Left lung (tissue), 10 donors: ENCODE measurements around the gene C1QTNF9B. TPM values are rescaled to one million over a fixed set of nuclear protein-coding genes. Genes with fewer than 3 reads are reported as not detected.
"Not testable (repeated sequence)": the region's sequence is repeated elsewhere in the genome, so short reads cannot be mapped to it uniquely, and the experiment has no call there.

Source experiments
- ATAC-seq: fragments of 200-7000 bp; cut with Tn5 transposase; one replicate; pipeline ENCODE4 v1.9.1; 2020; ENCODE audit warnings: moderate library complexity
- DNase-seq, 4 donors: peaks; one replicate each; pipeline ENCODE4 v3.0.0-alpha.2; 2013 to 2020
- H3K27ac ChIP-seq, 2 donors: fragments of 200-600 bp; sonication (generic) in 1 of 2; one replicate each; pipeline versions ENCODE4 v1.5.0 to v1.8.0; 2020 to 2021
- H3K27me3 ChIP-seq, 2 donors: fragments of 200-600 bp; sonication (generic) in 1 of 2; one replicate each; pipeline versions ENCODE4 v1.5.0 to v1.8.0; 2020 to 2021
- H3K36me3 ChIP-seq, 2 donors: fragments of 200-600 bp; sonication (generic) in 1 of 2; one replicate each; pipeline versions ENCODE4 v1.5.0 to v1.8.0; 2020 to 2021
- H3K4me1 ChIP-seq, 2 donors: fragments of 200-600 bp; one replicate each; pipeline ENCODE4 v1.8.0; 2021
- H3K4me3 ChIP-seq, 2 donors: fragments of 200-600 bp; sonication (generic) in 1 of 2; one replicate each; pipeline versions ENCODE4 v1.5.0 to v1.8.0; 2020 to 2021; ENCODE audit warnings: mild to moderate bottlenecking in 1 of 2
- H3K9me3 ChIP-seq, 2 donors: fragments of 200-600 bp; sonication (generic) in 1 of 2; one replicate each; pipeline versions ENCODE4 v1.5.0 to v1.8.0; 2020 to 2021
- CTCF ChIP-seq, 2 donors: fragments of 200-600 bp; sonication (generic) in 1 of 2; IDR thresholded peaks; one replicate each; pipeline versions ENCODE4 v1.5.0 to v1.8.0; 2021; ENCODE audit warnings: antibody characterized with exemption in 2 of 2
- intact Hi-C, 2 donors: fragments of 100-400 bp; cut with DNase I; formaldehyde crosslinking; loops; one replicate each; pipeline versions ENCODE4 v1.11.2 to v1.14.2; 2022
- polyA plus RNA-seq, 6 donors: library from polyadenylated mRNA; unstranded; fragments of 120-200 nt; gene quantifications; one replicate each; pipeline ENCODE4 v1.2.1, GENCODE V29; 2013; ENCODE audit not compliant: insufficient read length in 6 of 6
- total RNA-seq, 2 donors: library from RNA; stranded (reverse); fragmentation: NEBNext Ultra II Directional; extraction: Animal tissue kit (Norgen Biotek cat#: 25700); gene quantifications; one replicate each; pipeline ENCODE4 v1.2.1, GENCODE V29; 2021
- donor health status: DM: no; HTN: yes; CAD: no.
- donor health status: DM: no; HTN: no; CAD: no.

C1QTNF9B gene
- total and polyA plus RNA-seq, 8 donors, result 0.34 to 1.6 (median 1.1) TPM; not detected in 1

- Histone ChIP-seq H3K4me3 (no peak overlapping the region), H3K4me1 (peaks cover 4 to 5% of the 10 kb centered on the region in 2 donors), H3K36me3 (peaks cover 0 to 27% of the 10 kb centered on the region in 2 donors), H3K27ac (no peak overlapping the region), H3K27me3 (no peaks in the 10 kb centered on the region), H3K9me3 (no peaks in the 10 kb centered on the region)
- TF ChIP-seq CTCF (IDR thresholded peaks at IDR 0.05), result no peak
- ATAC-seq (no peak), DNase-seq (no peak)
- intact Hi-C loops, result no loop called here
Measured at GRCh38 chr13:23883255-23883654, 14.0 kb downstream of the C1QTNF9B start.

DNA sequence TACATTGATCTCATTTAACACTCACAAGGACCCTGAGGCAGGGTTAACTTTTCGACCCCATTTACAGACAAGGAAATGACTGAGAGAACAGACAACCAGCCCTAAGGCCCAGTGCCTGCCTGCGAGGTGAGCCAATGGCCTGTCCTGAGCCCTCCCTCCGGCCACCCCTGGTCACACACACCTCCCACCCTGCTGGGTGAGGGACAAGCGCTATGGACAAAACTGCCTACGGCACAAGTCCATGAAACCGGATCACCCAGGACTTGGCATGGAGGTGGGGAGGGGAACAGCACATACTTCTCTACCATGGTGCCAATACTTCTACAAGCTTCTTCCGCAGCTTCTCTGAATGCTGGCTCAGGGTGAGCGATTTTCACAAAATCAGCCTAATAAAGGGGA is 15.9 kb downstream of the C1QTNF9B start:
- H3K4me3 ChIP-seq, H3K9me3 ChIP-seq, ATAC-seq, DNase-seq, H3K4me1 ChIP-seq, intact Hi-C loops, H3K27ac ChIP-seq, H3K27me3 ChIP-seq: not testable (repeated sequence)
- peaks cover 0 to 27% of the 10 kb centered on the region in 2 donors for H3K36me3 ChIP-seq

- ATAC-seq, intact Hi-C loops, H3K9me3 ChIP-seq, H3K27me3 ChIP-seq, H3K4me3 ChIP-seq, H3K27ac ChIP-seq, H3K4me1 ChIP-seq: not testable (repeated sequence)
- peaks cover 0 to 27% of the 10 kb centered on the region in 2 donors for H3K36me3 ChIP-seq
- peak in 1 of 4 donors; percentile 57 for DNase-seq
Measured at GRCh38 chr13:23880493-23881401, 16.6 kb downstream of the C1QTNF9B start.

DNA sequence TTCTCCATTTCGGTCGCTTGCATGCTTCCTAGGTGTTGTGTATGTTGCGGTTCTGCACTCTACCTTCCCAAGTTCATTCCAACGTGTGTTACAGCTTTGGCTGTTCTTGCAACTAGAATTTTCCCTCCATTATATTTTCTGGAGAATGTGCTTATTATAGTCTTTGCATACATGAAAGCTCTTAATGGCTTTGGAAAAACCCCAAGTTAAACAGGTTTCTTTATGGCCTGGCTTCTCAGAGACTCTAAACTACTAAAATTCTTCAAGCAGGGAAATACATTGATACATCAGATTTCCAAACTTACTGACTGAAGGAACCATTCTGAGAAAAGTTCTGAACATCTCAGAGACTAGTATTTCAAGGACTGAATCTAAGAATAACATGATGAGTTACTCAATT is 20.0 kb downstream of the C1QTNF9B start:
- no peak for ATAC-seq
- Histone ChIP-seq H3K36me3 (peaks cover 0 to 14% of the 10 kb centered on the region in 2 donors), H3K27ac (no peak overlapping the region), H3K4me1 (no peaks in the 10 kb centered on the region), H3K27me3 (no peaks in the 10 kb centered on the region), H3K4me3 (no peak overlapping the region), H3K9me3 (no peaks in the 10 kb centered on the region)
- DNase-seq, result no peak
- TF ChIP-seq CTCF (IDR thresholded peaks at IDR 0.05), result no peak
- intact Hi-C loops, result loop anchor here in 1 of 2 donors (10.0 kb wide), 2 partner anchors 162 to 412 kb away; no protein-coding TSS in a partner anchor

DNA sequence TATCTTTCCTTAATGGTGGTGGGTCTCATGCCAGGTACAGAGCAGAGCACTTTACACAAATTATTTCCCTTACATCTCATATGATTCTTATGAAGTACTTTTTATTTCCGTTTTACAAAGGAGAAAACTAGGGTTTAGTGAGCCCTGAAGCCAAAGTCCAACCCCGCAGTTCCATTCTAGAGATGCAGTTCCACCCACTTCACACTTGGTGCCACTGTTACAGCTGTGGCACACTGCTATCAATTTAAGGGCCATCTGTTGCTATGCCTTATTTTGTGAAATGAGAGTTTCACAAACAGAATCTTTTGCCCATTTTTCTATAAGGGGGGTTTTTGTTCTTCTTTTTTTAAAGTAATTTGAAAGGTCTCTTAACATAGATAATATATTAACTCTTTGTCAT is 21.0 kb downstream of the C1QTNF9B start:
- H3K4me1 ChIP-seq, result no peaks in the 10 kb centered on the region
- peaks cover 0 to 11% of the 10 kb centered on the region in 2 donors for H3K36me3 ChIP-seq
- no peaks in the 10 kb centered on the region for H3K27me3 ChIP-seq
- no peak overlapping the region for H3K27ac ChIP-seq
- no peak overlapping the region for H3K4me3 ChIP-seq
- intact Hi-C loops, result loop anchor here in 1 of 2 donors (10.0 kb wide), 2 partner anchors 161 to 411 kb away; no protein-coding TSS in a partner anchor
- ATAC-seq (peak; percentile 45), DNase-seq (no peak)
- TF ChIP-seq CTCF (IDR thresholded peaks at IDR 0.05), result no peak
- H3K9me3 ChIP-seq, result no peaks in the 10 kb centered on the region

DNA sequence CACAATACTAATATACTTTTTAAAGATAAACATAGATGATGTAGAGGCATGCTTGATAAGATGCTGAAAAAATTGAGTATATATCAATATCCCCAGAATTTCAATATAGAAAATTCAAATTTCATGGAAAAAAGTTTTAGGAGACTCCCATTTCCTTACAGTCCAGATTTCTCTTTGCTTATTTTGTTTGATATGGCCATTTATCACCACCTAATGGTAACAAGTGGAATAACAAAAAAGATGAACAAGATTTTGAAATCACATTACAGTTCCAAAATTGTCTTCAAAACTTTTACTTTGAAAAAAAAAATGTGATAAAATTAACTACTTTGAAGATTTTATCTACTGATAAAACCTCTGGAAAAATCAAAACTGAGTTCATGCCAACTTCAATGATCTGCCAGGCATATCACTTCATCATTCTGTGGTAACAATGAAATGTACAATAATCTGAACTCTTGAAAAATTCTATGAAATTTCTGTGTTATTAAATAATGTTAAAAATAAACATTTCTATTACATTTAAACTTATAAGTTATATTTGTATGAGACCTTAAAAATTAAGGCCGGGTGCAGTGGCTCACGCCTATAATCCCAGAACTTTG is 25.6 kb downstream of the C1QTNF9B start:
- no peak overlapping the region for H3K4me3 ChIP-seq
- no peak overlapping the region for H3K27ac ChIP-seq
- H3K27me3 ChIP-seq, result no peaks in the 10 kb centered on the region
- intact Hi-C loops, result loop anchor here in 1 of 2 donors (10.0 kb wide), 2 partner anchors 157 to 407 kb away; no protein-coding TSS in a partner anchor
- DNase-seq (peak in 1 of 4 donors; percentile 46), ATAC-seq (peak; percentile 69)
- peak; percentile 30 to 39 for TF ChIP-seq CTCF (IDR thresholded peaks at IDR 0.05)
- no peaks in the 10 kb centered on the region for H3K36me3 ChIP-seq
- H3K9me3 ChIP-seq, result no peaks in the 10 kb centered on the region
- peaks cover 5 to 19% of the 10 kb centered on the region in 2 donors for H3K4me1 ChIP-seq
